HepG2 (cell line): ENCODE data around the gene KANK4. TPM values are rescaled to one million over a fixed set of nuclear protein-coding genes. Genes with fewer than 3 reads are reported as not detected.

Experiments used
- ATAC-seq: fragments of 200-7000 bp; cut with Tn5 transposase; 3 replicates; pipeline ENCODE4 v1.9.1; 2020; ENCODE audit warnings: mild to moderate bottlenecking, moderate library complexity
- BruUV-seq: library from RNA; stranded (reverse); fragments of 400-500 nt; replicated peaks from 2 replicates; lab custom pipeline; 2021; lab: Mats Ljungman, UMichigan
- CTCF ChIA-PET: fragments of 300-600 bp; formaldehyde crosslinking; extraction: SDS; loops from one replicate; lab custom pipeline; 2021; ENCODE audit warnings: low total read pairs, inconsistent platforms, low intra/inter-chr PET ratio; lab: Yijun Ruan, JAX
- POLR2A ChIA-PET: fragments of 350-600 bp; sonication (Branson Sonifier 250); formaldehyde crosslinking; loops from one replicate; lab custom pipeline; 2020; ENCODE audit warnings: antibody characterized with exemption, inconsistent platforms; lab: Yijun Ruan, JAX
- DNase-seq: peaks from one replicate; pipeline ENCODE4 v3.0.0-alpha.2; 2015; ENCODE audit warnings: low spot score
- FAIRE-seq: peaks from 3 replicates; lab custom pipeline; 2011; peaks lifted over from hg19 to GRCh38; lab: Jason Lieb, UNC
- H2AFZ ChIP-seq: one replicate; pipeline ENCODE4 v1.6.1; 2011; ENCODE audit warnings: low read length, inconsistent platforms
- H3K27ac ChIP-seq: fragments of 300-600 bp; 3 replicates; pipeline ENCODE4 v1.8.0; 2011; ENCODE audit warnings: mixed run types, mild to moderate bottlenecking, mixed read lengths, low read length, inconsistent platforms; ENCODE audit not compliant: insufficient read depth; ENCODE audit errors: extremely low read length
- H3K27me3 ChIP-seq, 2 experiments: fragments of 200-600 bp in 1 of 2; 2 replicates in 1 of 2; 3 replicates in 1 of 2; pipeline versions ENCODE4 v1.6.0 to v1.8.0; 2011; ENCODE audit warnings: low read length in 2 of 2, mild to moderate bottlenecking in 2 of 2, moderate library complexity in 2 of 2, inconsistent platforms in 1 of 2; ENCODE audit not compliant: insufficient read depth in 2 of 2, control insufficient read depth in 1 of 2
- H3K36me3 ChIP-seq, 2 experiments: fragments of 200-600 bp in 1 of 2; replicated peaks in 1 of 2; 2 replicates in 1 of 2; 3 replicates in 1 of 2; pipeline versions ENCODE4 v1.5.1 to v1.8.0; 2011; ENCODE audit warnings: low read length in 2 of 2, inconsistent platforms in 1 of 2; ENCODE audit not compliant: insufficient read depth in 2 of 2, control insufficient read depth in 1 of 2
- H3K4me1 ChIP-seq: 2 replicates; pipeline ENCODE4 v1.5.1; 2012; ENCODE audit warnings: low read length, inconsistent platforms; ENCODE audit not compliant: insufficient read depth
- H3K4me2 ChIP-seq: 2 replicates; pipeline ENCODE4 v1.6.0; 2011; ENCODE audit warnings: low read depth, low read length, inconsistent platforms
- H3K4me3 ChIP-seq, 3 experiments: fragments of 200-600 bp in 1 of 3; sonication (generic), shearing (Covaris generic) in 1 of 3; replicated peaks in 1 of 3; 2 replicates each; pipeline ENCODE4 v1.5.1; 2011 to 2016; ENCODE audit warnings: low read length in 3 of 3, inconsistent platforms in 2 of 3, low read depth in 2 of 3, mild to moderate bottlenecking in 2 of 3, control low read depth in 1 of 3, mixed read lengths in 1 of 3; ENCODE audit not compliant: insufficient read depth in 1 of 3
- H3K79me2 ChIP-seq: one replicate; pipeline ENCODE4 v1.6.1; 2011; ENCODE audit warnings: low read length, inconsistent platforms; ENCODE audit not compliant: insufficient read depth
- H3K9ac ChIP-seq: 2 replicates; pipeline ENCODE4 v1.6.0; 2011; ENCODE audit warnings: mild to moderate bottlenecking, low read depth, low read length, inconsistent platforms; ENCODE audit not compliant: insufficient read depth
- H3K9me3 ChIP-seq: 2 replicates; pipeline ENCODE4 v1.5.1; 2012; ENCODE audit warnings: mild to moderate bottlenecking, low read length
- H4K20me1 ChIP-seq: 2 replicates; pipeline ENCODE4 v1.6.0; 2011; ENCODE audit warnings: inconsistent platforms, mild to moderate bottlenecking, low read length, moderate library complexity; ENCODE audit not compliant: insufficient read depth
- ASH2L ChIP-seq: fragments of 300-600, 200-600 bp; sonication (generic); IDR thresholded peaks from 2 replicates; pipeline ENCODE4 v1.7.0; 2017; ENCODE audit warnings: low read depth, mild to moderate bottlenecking, moderate library complexity, mixed read lengths, low read length; ENCODE audit not compliant: insufficient read length
- FOXC1 ChIP-seq: sonication (generic); formaldehyde crosslinking; IDR thresholded peaks from 2 replicates; pipeline ENCODE4 v1.8.0; 2022; ENCODE audit warnings: mild to moderate bottlenecking, missing genetic modification reagents, borderline replicate concordance
- SMAD1 ChIP-seq: sonication (generic); formaldehyde crosslinking; IDR thresholded peaks from 2 replicates; pipeline ENCODE4 v1.4.0; 2020; ENCODE audit warnings: missing genetic modification reagents, low read depth, mild to moderate bottlenecking, borderline replicate concordance
- SYNCRIP ChIP-seq: fragments of 200-400 bp; formaldehyde crosslinking; IDR thresholded peaks from 2 replicates; pipeline ENCODE4 v1.6.1; 2018; ENCODE audit warnings: mild to moderate bottlenecking, low read depth, low read length; ENCODE audit not compliant: insufficient read depth
- TOE1 ChIP-seq: sonication (generic); formaldehyde crosslinking; IDR thresholded peaks from 2 replicates; pipeline ENCODE4 v1.4.0; 2020; ENCODE audit warnings: mild to moderate bottlenecking, missing genetic modification reagents
- YY1 ChIP-seq: IDR thresholded peaks from 2 replicates; pipeline ENCODE4 v1.6.1; 2011; ENCODE audit warnings: low read length, low read depth, moderate library complexity, mild to moderate bottlenecking; ENCODE audit not compliant: insufficient read depth, insufficient replicate concordance
- ZNF205 ChIP-seq: IDR thresholded peaks from 2 replicates; pipeline ENCODE4 v1.6.1; 2018; ENCODE audit warnings: missing biosample characterization, missing genetic modification reagents
- ZNF274 ChIP-seq: sonication (generic); formaldehyde crosslinking; IDR thresholded peaks from 2 replicates; pipeline ENCODE4 v1.5.1; 2020; ENCODE audit warnings: mild to moderate bottlenecking, missing genetic modification reagents
- ZNF768 ChIP-seq: sonication (generic); formaldehyde crosslinking; IDR thresholded peaks from 2 replicates; pipeline ENCODE4 v1.4.0; 2020; ENCODE audit warnings: missing genetic modification reagents
- WGBS: methylation state at CpG from one replicate; pipeline ENCODE4 v1.1.6; 2017; ENCODE audit warnings: low lambda C conversion rate; 5-methylcytosine and 5-hydroxymethylcytosine counted together
- in situ Hi-C: cut with HindIII; loops from 2 replicates; pipeline ENCODE4 v1.10.0; 2017; ENCODE audit warnings: low pct_unique_long_range_greater_than_20kb; ENCODE audit not compliant: extremely low pct_ligation_motif_present
- intact Hi-C: fragments of 100-400 bp; cut with micrococcal nuclease; formaldehyde crosslinking; loops from one replicate; pipeline ENCODE4 v1.10.0; 2022; ENCODE audit not compliant: unreplicated experiment
- polyA plus RNA-seq, 8 experiments: library from polyadenylated mRNA; depleted of rRNA in 3 of 8; stranded (reverse) in 7 of 8; unstranded in 1 of 8; fragments of >200 nt; fragmentation: Illumina TruSeq in 4 of 8; extraction: Trizol in 4 of 8; gene quantifications; 2 replicates each; pipeline versions ENCODE4 v1.2.1 to v1.2.3, GENCODE V29; 2011 to 2016; ENCODE audit warnings: low read depth in 4 of 8, missing spikeins in 1 of 8, mixed read lengths in 1 of 8; ENCODE audit not compliant: insufficient read depth in 1 of 8
- total RNA-seq, 5 experiments: library from RNA; depleted of rRNA; stranded (reverse); fragments of >200 nt; fragmentation: Illumina TruSeq; extraction: Trizol; gene quantifications; 2 replicates each; pipeline ENCODE4 v1.2.3, GENCODE V29; 2016; ENCODE audit warnings: low read depth in 1 of 5
- TF ChIP-seq, protein P1 (sequence below): sonication (generic); formaldehyde crosslinking; IDR thresholded peaks from 2 replicates; pipeline ENCODE4 v1.8.1; 2023; ENCODE audit warnings: missing genetic modification reagents, mild to moderate bottlenecking, borderline replicate concordance

KANK4 gene
- total and polyA plus RNA-seq, 2 of the 13 experiments (the other 11 are each of a cell fraction or from before 2014, with no cell fraction given) = 16.1 to 25.7 TPM

DNA sequence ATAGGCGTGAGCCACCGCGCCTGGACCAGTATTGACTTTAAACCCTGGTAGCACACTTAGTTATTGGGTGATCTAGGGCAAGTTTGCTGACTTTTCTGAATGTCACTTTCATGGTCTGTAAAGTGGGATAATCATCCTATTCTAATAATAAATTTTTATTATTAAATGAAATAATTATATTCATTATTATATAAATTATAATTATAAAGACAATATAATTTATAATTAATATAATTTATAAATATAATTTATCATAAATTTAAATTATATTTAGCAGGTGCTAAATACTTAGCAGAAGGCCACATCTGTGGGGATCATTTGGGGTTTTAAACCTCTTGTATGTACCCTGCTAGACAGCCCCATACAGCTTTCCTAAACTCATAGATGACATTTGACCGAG is 59.7 kb downstream of the KANK4 start:
- intact Hi-C loops (no loop called here), in situ Hi-C loops (no loop called here)
- H3K27ac ChIP-seq = no peak overlapping the region
- DNase-seq (no peak), FAIRE-seq (no peak), ATAC-seq (no peak)
- H3K4me3 ChIP-seq = no peak overlapping the region
- BruUV-seq = no TSS peak
- H3K4me2 ChIP-seq = no peak overlapping the region
- H3K9ac ChIP-seq = no peak overlapping the region
- H3K9me3 ChIP-seq = no peaks in the 10 kb centered on the region
- CTCF ChIA-PET = no interaction called here
- H3K4me1 ChIP-seq = no peaks in the 10 kb centered on the region
- no peaks in the 10 kb centered on the region for H3K79me2 ChIP-seq
- WGBS = 99% methylated on average over 4 of the region's 4 CpGs
- peaks cover 11 to 52% of the 10 kb centered on the region in 2 experiments for H3K36me3 ChIP-seq
- no peak overlapping the region for H2AFZ ChIP-seq
- POLR2A ChIA-PET = no interaction called here
- H4K20me1 ChIP-seq = no peaks in the 10 kb centered on the region; the same call in 1 of the 2 replicates
- H3K27me3 ChIP-seq = no peaks in the 10 kb centered on the region; a peak in 1 of 5 replicates
- TF ChIP-seq ZNF205 (CRISPR knock-in tag) (no peak), FOXC1 (no peak), ZNF768 (CRISPR knock-in tag) (no peak), YY1 (no peak), ZNF274 (CRISPR knock-in tag) (no peak), SYNCRIP (no peak), SMAD1 (CRISPR knock-in tag) (no peak), ASH2L (no peak), TOE1 (CRISPR knock-in tag) (no peak)
- TF ChIP-seq, protein P1, sequence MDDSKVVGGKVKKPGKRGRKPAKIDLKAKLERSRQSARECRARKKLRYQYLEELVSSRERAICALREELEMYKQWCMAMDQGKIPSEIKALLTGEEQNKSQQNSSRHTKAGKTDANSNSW (CRISPR knock-in tag) = no peak
